CD4-positive, alpha-beta T cell (primary cell): ENCODE data around the gene SLC25A1. TPM values are rescaled to one million over a fixed set of nuclear protein-coding genes. Genes with fewer than 3 reads are reported as not detected.
A peak's percentile ranks its signal among the peaks of the same experiment; 100 is the strongest.

Source experiments
- ATAC-seq: fragments of 200-7000 bp; cut with Tn5 transposase; one replicate; pipeline ENCODE4 v1.10.0; 2022; ENCODE audit warnings: mild to moderate bottlenecking; ENCODE audit not compliant: poor library complexity
- CTCF ChIA-PET: fragments of 350-600 bp; sonication (Branson Sonifier 250); formaldehyde crosslinking; loops from one replicate; lab custom pipeline; 2021; ENCODE audit warnings: antibody characterized with exemption, inconsistent platforms; lab: Charles Lee
- POLR2A ChIA-PET: fragments of 350-600 bp; sonication (Branson Sonifier 250); formaldehyde crosslinking; loops from one replicate; lab custom pipeline; 2021; ENCODE audit warnings: antibody characterized with exemption, inconsistent platforms; lab: Charles Lee
- DNase-seq, 14 experiments: peaks; one replicate each; pipeline ENCODE4 v3.0.0-alpha.2; 2013 to 2020; ENCODE audit warnings: mixed read lengths in 2 of 14
- H3K27ac ChIP-seq, 2 donors: one replicate each; pipeline versions ENCODE4 v1.5.1 to v1.7.0; 2013; ENCODE audit warnings: low read length in 2 of 2, low read depth in 1 of 2, mild to moderate bottlenecking in 1 of 2
- H3K27me3 ChIP-seq, 2 experiments: 1 replicate in 1 of 2; 2 replicates in 1 of 2; pipeline versions ENCODE4 v1.6.1 to v1.7.0; 2013; ENCODE audit warnings: low read length in 2 of 2, control low read depth in 1 of 2, mild to moderate bottlenecking in 1 of 2, moderate library complexity in 1 of 2; ENCODE audit not compliant: insufficient read depth in 2 of 2, control insufficient read depth in 1 of 2
- H3K36me3 ChIP-seq: one replicate; pipeline ENCODE4 v1.6.1; 2013; ENCODE audit warnings: low read length, control low read depth; ENCODE audit not compliant: insufficient read depth
- H3K4me1 ChIP-seq: one replicate; pipeline ENCODE4 v1.6.1; 2013; ENCODE audit warnings: low read length, control low read depth; ENCODE audit not compliant: insufficient read depth
- H3K4me3 ChIP-seq: one replicate; pipeline ENCODE4 v1.5.1; 2013; ENCODE audit warnings: mild to moderate bottlenecking, low read length, moderate library complexity
- H3K9me3 ChIP-seq, 2 experiments: 1 replicate in 1 of 2; 2 replicates in 1 of 2; pipeline versions ENCODE4 v1.6.1 to v1.7.0; 2013; ENCODE audit warnings: low read length in 2 of 2, mild to moderate bottlenecking in 2 of 2, control low read depth in 1 of 2, moderate library complexity in 1 of 2; ENCODE audit not compliant: control insufficient read depth in 1 of 2, insufficient read depth in 1 of 2
- H3K27ac Mint-ChIP-seq: one replicate; pipeline ENCODE4 v1.8.0; 2020; ENCODE audit warnings: mixed read lengths
- H3K27me3 Mint-ChIP-seq: one replicate; pipeline ENCODE4 v1.8.0; 2021; ENCODE audit warnings: mixed read lengths
- H3K36me3 Mint-ChIP-seq: one replicate; pipeline ENCODE4 v1.8.0; 2021; ENCODE audit warnings: low read depth, mixed read lengths
- H3K4me1 Mint-ChIP-seq: one replicate; pipeline ENCODE4 v1.8.0; 2021; ENCODE audit warnings: low read depth, mixed read lengths
- H3K4me3 Mint-ChIP-seq: one replicate; pipeline ENCODE4 v1.8.0; 2020; ENCODE audit warnings: mild to moderate bottlenecking, mixed read lengths
- H3K9me3 Mint-ChIP-seq: one replicate; pipeline ENCODE4 v1.8.0; 2020; ENCODE audit warnings: mixed read lengths
- intact Hi-C, 2 experiments: fragments of 100-400 bp; cut with DNase I in 1 of 2; cut with micrococcal nuclease in 1 of 2; formaldehyde crosslinking; loops; one replicate each; pipeline versions ENCODE4 v1.15.1 to v1.9.0; 2023 to 2025; cut with DNase I, micrococcal nuclease
- total RNA-seq, 174 experiments: library from RNA in 2 of 174; stranded (reverse) in 2 of 174; gene quantifications; one replicate each; pipeline ENCODE4 v1.2.3 and lab custom pipeline; 2021 to 2026
- TF ChIP-seq, protein P1 (sequence below): fragments of 200-600 bp; IDR thresholded peaks from one replicate; pipeline ENCODE4 v1.8.0; 2022; ENCODE audit warnings: antibody characterized with exemption, mild to moderate bottlenecking

The SLC25A1 gene
- total RNA-seq, 2 experiments from 2014 or later: 17.6 to 18.0 TPM

DNA sequence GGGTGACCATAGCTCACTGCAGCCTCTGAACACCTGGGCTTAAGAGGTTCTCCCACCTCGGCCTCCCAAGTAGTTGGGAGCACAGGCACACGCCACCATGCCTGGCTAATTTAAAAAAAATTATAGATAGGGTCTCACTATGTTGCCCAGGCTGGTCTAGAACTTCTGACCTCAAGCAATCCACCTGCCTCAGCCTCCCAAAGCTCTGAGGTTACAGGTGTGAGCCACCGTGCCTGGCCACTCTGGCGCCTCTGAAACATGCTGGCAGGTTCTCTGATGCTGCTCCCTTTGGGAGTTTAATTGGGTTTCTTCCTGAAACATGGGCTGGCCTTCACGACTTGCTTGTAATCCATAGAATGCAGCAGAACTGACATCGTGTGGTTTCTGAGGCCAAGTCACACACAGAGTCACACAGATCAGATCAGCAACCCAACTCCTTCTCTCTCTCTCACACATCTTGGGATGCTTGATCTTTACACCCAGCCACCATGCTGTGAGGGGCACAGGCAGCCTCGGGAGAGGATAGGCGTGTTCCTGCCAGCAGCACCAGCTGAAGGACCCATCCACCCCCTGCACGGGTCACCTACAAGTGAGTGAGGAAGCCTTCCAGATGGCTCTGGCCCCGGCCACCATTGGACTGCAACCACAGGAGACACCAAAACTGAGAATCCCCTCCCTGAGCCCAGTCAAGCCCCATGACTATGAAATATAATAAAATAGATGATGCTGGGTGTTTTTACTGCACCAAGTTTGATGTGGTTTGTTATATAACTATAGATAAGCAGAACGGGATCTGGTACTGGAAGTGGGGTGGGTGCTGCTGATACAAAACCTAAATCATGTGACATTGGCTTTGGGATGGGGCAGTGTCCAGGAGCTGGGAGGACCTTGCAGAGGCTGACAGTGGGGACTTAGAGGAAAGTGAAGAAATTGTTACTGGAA, 25.3 kb downstream of the SLC25A1 start:
- Histone ChIP-seq H3K9me3 (peaks cover 5 to 21% of the 10 kb centered on the region in 2 experiments), H3K27me3 (peaks cover 38% of the 10 kb centered on the region in 2 experiments), H3K27ac (no peak overlapping the region), H3K4me1 (peaks cover 19% of the 10 kb centered on the region), H3K4me3 (no peak overlapping the region), H3K36me3 (no peaks in the 10 kb centered on the region)
- CTCF ChIA-PET: no interaction called here
- TF ChIP-seq, protein P1, sequence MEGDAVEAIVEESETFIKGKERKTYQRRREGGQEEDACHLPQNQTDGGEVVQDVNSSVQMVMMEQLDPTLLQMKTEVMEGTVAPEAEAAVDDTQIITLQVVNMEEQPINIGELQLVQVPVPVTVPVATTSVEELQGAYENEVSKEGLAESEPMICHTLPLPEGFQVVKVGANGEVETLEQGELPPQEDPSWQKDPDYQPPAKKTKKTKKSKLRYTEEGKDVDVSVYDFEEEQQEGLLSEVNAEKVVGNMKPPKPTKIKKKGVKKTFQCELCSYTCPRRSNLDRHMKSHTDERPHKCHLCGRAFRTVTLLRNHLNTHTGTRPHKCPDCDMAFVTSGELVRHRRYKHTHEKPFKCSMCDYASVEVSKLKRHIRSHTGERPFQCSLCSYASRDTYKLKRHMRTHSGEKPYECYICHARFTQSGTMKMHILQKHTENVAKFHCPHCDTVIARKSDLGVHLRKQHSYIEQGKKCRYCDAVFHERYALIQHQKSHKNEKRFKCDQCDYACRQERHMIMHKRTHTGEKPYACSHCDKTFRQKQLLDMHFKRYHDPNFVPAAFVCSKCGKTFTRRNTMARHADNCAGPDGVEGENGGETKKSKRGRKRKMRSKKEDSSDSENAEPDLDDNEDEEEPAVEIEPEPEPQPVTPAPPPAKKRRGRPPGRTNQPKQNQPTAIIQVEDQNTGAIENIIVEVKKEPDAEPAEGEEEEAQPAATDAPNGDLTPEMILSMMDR: no peak
- H3K27ac Mint-ChIP-seq: no peak overlapping the region
- DNase-seq (no peak), ATAC-seq (no peak)
- intact Hi-C loops: no loop called here
- H3K27me3 Mint-ChIP-seq: peaks cover 33% of the 10 kb centered on the region
- no peaks in the 10 kb centered on the region for H3K9me3 Mint-ChIP-seq
- POLR2A ChIA-PET: interaction anchor here (1.1 kb wide), 1 partner anchor 8 kb away, joined by 3 read pairs; the partner anchor contains the start of gene ESS2
- no peak overlapping the region for H3K4me3 Mint-ChIP-seq
- no peaks in the 10 kb centered on the region for H3K36me3 Mint-ChIP-seq
- peaks cover 9% of the 10 kb centered on the region for H3K4me1 Mint-ChIP-seq

DNA sequence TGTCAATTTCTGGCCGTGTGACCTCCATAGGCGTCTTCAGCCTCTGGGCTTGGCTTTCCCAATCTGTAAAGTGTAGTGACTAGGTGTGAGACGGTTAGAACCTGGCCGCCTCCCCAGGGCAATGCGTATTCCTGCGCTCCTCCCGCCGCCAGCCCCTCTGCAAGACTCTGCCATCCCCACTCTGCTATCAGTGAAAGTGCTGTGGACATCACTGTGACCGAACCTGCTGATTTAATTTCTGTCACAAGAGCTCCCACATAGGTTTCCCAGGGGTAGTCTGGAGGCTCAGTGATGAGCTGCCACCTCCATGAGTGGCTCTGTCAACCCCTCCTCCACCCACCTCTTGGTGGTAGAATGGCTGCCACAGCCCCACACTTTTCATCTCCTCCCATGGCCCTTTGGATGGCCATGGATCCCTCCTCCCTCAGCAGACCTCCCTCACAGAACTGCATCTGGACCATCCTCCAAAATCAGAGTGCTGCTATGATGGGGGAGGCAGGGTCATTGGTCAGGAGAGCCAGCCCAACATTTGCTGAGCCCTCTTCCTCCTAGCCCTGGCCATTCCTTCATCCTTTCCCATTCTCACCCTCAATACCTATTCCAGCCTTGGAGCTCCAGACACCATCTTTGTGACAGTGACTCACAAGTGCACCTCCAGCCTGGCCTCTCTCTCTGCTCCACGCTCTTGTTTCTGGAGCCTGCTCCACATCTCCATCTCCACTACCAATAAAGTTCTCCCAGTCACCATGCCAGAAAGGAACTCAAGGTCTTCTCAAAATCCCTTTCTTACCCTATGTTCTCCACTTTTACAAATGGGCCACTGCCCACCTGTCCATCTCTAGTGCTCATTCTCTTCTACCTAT, 27.0 kb downstream of the SLC25A1 start:
- Histone ChIP-seq H3K27me3 (peaks cover 40 to 47% of the 10 kb centered on the region in 2 experiments), H3K9me3 (peaks cover 5 to 21% of the 10 kb centered on the region in 2 experiments), H3K4me1 (peaks cover 19% of the 10 kb centered on the region), H3K27ac (no peak overlapping the region), H3K36me3 (no peaks in the 10 kb centered on the region), H3K4me3 (no peak overlapping the region)
- Mint-ChIP-seq H3K4me3 (peak overlapping the region; percentile 69), H3K9me3 (no peaks in the 10 kb centered on the region), H3K27ac (no peak overlapping the region), H3K36me3 (no peaks in the 10 kb centered on the region), H3K4me1 (peaks cover 9% of the 10 kb centered on the region), H3K27me3 (peaks cover 45% of the 10 kb centered on the region)
- TF ChIP-seq, protein P1: no peak
- intact Hi-C loops: no loop called here
- DNase-seq (no peak), ATAC-seq (no peak)
- ChIA-PET CTCF (no interaction called here), POLR2A (interaction anchor here (0.7 kb wide), 1 partner anchor 45 kb away, joined by 3 read pairs; no protein-coding TSS in a partner anchor)
